Cardiac fibroblast (primary cell): ENCODE data around the gene SOCS7.

ENCODE experiments used
- DNase-seq, 2 donors: peaks; one replicate each; pipeline versions ENCODE4 v3.0.0 to v3.0.0-alpha.2; 2010; ENCODE audit warnings: low read depth in 2 of 2
- H3K4me3 ChIP-seq, 2 donors: replicated peaks in 1 of 2; 1 replicate in 1 of 2; 2 replicates in 1 of 2; pipeline ENCODE4 v1.5.1; 2011; ENCODE audit warnings: low read depth in 2 of 2, low read length in 2 of 2, mild to moderate bottlenecking in 2 of 2, moderate library complexity in 1 of 2
- TF ChIP-seq, protein P1 (sequence below): IDR thresholded peaks from one replicate; pipeline ENCODE4 v1.5.1; 2011; ENCODE audit warnings: low read depth, mild to moderate bottlenecking, low read length, inconsistent platforms

The SOCS7 gene

DNA sequence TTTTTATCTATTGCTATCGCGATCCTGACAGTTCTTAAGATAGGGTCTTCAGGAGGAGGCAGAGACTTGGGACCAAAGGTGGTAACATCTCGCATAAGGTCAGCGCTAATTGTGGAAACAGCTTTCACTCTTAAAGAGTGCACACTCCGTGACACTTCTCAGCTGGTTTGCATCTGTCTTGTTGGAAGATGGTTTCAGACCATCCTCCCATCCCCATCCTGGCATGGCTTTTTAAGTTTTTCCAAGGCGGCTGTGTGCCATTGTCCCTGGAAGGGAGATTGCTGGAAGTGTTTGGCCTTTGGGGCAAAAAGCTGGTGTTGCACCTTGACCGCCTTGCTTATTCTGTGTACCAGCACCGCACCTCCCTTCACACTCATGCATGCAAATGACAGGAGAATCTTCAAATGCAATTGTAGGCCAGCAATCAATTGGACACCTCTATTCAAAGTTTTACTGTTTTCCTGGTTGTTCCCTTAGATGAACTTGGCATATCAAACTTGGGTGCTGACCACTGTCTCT, 1.5 kb downstream of the SOCS7 start:
- DNase-seq: no peak
- TF ChIP-seq, protein P1, sequence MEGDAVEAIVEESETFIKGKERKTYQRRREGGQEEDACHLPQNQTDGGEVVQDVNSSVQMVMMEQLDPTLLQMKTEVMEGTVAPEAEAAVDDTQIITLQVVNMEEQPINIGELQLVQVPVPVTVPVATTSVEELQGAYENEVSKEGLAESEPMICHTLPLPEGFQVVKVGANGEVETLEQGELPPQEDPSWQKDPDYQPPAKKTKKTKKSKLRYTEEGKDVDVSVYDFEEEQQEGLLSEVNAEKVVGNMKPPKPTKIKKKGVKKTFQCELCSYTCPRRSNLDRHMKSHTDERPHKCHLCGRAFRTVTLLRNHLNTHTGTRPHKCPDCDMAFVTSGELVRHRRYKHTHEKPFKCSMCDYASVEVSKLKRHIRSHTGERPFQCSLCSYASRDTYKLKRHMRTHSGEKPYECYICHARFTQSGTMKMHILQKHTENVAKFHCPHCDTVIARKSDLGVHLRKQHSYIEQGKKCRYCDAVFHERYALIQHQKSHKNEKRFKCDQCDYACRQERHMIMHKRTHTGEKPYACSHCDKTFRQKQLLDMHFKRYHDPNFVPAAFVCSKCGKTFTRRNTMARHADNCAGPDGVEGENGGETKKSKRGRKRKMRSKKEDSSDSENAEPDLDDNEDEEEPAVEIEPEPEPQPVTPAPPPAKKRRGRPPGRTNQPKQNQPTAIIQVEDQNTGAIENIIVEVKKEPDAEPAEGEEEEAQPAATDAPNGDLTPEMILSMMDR: no peak
- peak overlapping the region; percentile 74 to 78 for H3K4me3 ChIP-seq

DNA sequence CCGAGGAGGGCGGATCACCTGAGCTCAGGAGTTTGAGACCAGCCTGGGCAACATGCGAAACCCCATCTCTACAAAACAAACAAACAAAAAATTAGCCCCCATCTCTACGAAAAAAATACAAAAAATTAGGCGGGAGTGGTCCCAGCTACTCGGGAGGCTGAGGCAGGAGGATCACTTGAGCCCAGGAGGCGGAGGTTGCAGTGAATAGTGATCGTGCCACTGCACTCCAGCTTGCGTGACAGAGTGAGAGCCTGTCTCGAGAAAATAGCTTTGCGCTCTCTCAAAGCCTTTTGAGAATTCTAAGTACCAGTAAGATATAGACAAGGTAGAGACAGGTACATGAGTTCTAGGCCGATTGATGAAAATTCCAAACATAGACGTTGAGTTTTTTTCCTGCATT, 2.0 kb downstream of the SOCS7 start:
- TF ChIP-seq, protein P1: no peak

DNA sequence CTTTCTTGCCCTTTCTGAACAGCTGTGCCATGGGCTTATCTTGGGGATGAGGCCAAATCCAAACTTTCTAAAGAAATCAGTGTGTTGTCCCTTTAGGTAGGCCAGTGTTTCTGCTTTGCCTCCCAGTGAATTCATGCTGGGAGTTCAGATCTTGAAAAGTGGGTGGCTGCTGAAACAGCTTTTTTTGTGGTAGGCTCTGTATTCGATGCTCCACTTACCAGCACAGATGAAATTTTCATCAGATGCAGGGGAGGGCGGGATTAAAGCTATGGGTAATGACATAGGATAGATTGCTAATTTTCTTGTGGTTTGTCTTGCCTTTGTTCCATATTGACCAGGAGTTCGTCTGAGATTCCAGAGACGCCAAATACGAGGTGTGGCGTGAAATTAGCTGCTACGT, 2.8 kb downstream of the SOCS7 start:
- H3K4me3 ChIP-seq: no peak overlapping the region
- DNase-seq: no peak
- TF ChIP-seq, protein P1: no peak

More for the DNA sequence above, 2.0 kb downstream of the SOCS7 start:
- no peak for DNase-seq
- H3K4me3 ChIP-seq: peak overlapping the region in 1 of 2 donors; percentile 74

DNA sequence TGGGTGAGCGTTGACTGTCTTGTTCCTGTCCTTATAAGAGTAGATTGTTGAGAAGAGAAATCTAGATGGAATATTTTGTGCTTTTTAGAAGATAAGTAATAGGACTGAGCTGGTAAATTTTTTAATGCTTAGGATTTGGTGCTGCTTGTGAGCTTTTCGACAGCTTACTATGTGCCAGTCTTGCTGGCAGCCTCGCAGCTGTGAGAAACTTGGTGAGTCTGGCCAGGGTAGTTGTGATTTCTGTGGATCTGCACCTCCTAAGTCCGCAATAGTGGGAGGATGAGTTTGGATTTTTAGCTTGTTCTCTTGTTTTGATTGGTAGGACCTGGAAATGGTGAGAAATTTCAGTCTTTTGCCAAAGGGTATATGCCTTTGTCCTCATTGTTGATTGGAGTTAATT, 3.6 kb downstream of the SOCS7 start:
- no peak overlapping the region for H3K4me3 ChIP-seq
- TF ChIP-seq, protein P1: no peak
- no peak for DNase-seq

DNA sequence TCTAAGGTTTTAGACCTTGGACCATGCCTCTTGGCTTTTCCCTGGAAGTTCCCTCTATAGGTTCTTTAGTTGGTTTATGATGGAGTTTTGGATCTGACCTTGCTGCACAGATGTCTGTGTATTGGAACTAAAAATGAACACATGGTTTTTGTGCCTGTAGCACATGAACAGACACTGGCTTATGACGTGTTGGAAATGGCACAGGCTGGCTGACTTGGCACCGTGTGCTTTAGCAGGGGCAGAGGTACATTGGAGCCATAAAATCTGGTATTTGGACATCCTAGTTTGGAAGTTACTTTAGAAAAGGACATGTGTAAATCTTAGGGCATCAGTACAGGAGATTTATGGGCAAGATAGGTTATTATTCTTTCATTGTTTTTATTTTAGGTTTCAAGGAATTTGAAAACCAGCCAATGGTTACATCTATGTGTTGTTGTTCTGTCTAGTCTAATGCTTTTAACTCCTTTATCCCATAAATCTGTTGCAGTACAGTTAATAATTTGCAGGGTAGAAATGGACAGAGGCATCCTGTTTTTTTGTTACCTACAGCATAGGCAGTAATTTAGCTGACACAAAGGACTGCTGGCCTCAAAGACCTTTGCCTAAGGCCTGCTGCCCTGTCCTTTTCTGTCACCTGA, 6.0 kb downstream of the SOCS7 start:
- TF ChIP-seq, protein P1: no peak
- no peak for DNase-seq
- no peak overlapping the region for H3K4me3 ChIP-seq

DNA sequence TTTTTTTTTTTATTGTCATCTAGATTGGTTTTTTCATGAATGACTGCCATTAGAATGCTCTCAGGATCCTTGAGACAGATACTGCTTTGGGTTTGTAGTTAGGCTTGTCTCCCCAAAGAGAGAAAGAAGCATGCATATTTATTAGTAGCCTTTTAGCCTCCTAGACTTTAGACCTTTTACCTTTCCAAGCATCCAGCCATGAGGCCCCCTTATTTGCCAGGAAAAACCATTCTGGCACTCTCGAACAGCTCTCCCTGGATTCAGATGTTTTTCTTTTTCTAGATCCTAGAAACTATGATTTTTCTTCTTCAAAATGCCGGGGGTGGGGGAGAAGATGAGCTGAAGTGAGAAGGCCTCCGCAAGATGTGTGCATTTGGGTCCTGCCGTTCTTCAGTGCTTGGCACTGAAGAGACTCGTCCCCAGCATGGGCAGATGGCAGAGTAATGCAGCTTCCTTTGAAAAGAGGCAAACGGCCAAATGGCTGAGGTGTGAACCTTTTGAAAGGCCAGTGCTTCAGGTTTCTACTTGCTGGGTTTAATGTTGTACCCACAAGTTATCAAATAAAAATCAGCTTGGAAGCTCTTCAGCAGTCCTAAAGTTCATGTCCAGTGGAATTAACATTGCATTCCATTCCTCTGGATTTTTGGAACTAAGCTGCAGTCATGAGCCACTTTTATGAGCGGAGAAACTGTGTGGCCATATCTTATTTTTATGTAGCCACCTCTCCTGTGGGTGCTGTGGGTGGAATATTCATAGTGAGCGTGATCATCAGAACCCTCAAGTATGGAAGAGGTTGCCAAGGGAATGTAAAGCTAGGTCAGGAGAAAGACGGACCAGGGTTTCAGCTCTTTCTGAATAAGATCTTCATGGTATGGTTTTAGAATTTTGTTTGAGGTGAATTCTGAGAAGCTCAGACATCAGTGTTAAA, 7.2 kb downstream of the SOCS7 start:
- no peak overlapping the region for H3K4me3 ChIP-seq
- TF ChIP-seq, protein P1: no peak
- no peak for DNase-seq
